Inflammatory macrophage (primary cell): Measurements from ENCODE around the gene GPATCH4.

Experiments
- DNase-seq, 2 donors: peaks; one replicate each; pipeline ENCODE4 v3.0.0-alpha.2; 2020 to 2022

The GPATCH4 gene

DNA sequence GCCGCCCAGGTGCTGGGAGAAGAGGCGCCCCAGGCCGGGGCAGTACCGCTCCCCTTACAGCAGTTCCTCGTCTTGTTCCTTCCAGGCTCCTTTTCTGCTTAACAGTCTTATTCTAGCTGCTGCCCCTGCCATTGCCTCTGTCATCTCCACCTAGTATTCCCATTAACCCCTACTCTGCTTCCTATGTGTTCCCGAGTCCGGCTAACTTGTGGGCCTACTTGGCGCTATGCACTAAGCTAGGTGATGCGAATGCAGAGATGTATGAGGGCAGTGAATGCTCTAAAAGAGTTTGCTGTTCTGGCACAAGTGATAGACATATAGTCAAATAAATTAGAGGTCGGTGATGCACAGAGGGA is 28.6 kb downstream of the GPATCH4 start:
- DNase-seq, result no peak

GRCh38 chr1:156571919-156572662 is 29.2 kb downstream of the GPATCH4 start, which contains the start of gene IQGAP3:
TSS of gene IQGAP3 (minus strand) at chr1:156572565. CDS start at chr1:156572529, 36 bp downstream.
- DNase-seq, result peak; percentile 89 to 90

GRCh38 chr1:156571261-156571852 is 29.9 kb downstream of the GPATCH4 start:
- DNase-seq, result peak; percentile 76 to 77

DNA sequence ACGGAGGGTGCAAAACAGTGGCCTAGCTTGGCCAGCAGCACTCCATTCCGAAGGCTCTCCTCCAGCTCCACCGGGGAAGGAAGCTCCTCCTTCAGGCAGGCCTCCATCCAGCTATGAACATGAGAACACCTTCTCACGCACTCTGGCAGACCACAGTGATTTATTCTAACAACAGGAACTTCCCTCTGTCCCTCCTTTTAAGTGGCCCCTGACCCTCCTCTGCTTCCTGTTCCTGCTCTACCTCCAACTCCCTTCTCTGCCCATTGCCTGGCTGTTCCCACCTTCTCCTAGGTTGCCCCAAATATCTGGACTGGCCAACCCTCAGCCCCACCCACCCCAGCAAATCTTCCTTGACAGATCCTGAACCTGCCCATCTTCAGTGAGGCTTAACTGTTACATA is 34.8 kb downstream of the GPATCH4 start:
- peak in 1 of 2 donors; percentile 1 for DNase-seq

GRCh38 chr1:156565519-156565918 is 35.8 kb downstream of the GPATCH4 start:
- peak in 1 of 2 donors; percentile 1 for DNase-seq

GRCh38 chr1:156560585-156561163 is 40.6 kb downstream of the GPATCH4 start:
- DNase-seq, result peak; percentile 27 to 55

DNA sequence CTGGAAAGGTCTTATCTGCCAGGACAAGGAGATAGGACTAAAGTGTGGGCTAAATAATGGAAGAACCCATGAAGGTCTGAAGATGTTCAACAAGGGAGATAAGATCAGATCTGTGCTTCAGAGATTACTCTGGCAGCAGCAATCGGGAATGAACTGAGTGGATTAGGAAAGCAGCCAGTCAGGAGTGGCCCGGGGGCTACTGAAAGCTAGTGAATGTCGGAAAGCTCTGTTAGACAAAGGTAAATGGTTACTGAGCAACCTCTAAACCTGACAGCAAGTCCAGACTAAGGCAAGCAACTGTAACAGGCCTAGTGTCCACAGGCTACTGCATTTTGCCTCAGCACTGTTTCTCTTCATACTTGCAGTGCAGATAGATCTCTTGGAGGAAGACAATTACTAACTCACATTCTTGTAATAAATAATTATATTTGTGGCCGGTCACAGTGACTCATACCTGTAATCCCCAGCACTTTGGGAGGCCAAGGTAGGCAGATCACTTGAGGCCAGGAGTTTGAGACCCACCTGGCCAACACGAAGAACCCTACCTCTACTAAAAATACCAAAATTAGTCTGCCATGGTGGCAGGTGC is 41.4 kb downstream of the GPATCH4 start:
- DNase-seq, result peak in 1 of 2 donors; percentile 0

DNA sequence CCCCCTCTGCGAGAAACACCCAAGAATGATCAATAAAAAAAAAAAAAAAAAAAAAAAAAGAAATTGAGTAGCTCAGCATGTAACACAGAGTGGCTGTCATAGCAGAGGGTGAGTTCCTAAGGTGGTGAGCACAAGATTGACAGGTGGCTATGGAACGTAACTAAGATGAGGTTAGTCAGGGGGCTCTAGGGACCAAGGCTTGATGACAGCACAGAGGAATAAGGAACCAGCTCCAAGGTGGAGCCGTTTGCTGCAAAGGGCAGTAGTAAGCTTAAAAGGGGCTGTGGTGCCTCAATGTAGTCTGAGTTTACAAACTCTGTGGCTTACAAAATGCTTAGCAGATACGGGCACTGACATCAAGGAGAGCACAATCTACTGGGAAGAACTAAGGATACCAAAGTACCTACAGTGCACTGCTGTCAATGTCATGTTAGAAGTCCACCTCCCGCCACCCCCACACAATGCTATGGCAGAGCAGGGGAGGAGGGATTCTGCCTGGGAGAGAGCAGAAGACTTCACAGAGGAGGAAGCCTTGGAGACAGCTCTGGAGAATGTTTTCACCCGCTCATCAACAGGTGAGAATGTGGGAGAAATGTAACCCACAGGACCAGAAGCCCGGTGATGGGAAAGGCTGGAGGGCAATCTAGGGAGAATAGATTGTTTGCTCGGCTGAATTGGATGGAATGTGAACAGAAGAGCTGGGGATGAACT is 42.0 kb downstream of the GPATCH4 start:
- peak in 1 of 2 donors; percentile 0 for DNase-seq

DNA sequence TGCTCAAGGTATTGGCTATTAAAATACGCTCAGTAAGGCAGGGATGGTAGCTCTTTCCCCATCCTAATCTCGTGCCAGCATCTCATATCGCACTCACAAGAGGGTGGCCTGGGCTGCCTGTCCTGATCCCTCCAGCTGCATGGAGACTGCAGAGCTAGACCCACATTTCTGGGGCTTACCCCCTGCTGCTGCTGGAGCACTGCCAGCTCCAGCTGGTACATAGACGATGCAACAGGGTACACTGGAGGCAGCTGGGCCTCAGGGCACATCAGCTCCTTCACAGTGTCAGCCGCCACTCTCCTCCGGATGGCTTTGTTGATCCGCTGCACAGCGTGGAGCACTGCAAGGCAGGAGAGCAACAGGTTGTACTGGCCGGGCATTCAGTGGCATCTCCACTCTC is 44.9 kb downstream of the GPATCH4 start:
- no peak for DNase-seq

DNA sequence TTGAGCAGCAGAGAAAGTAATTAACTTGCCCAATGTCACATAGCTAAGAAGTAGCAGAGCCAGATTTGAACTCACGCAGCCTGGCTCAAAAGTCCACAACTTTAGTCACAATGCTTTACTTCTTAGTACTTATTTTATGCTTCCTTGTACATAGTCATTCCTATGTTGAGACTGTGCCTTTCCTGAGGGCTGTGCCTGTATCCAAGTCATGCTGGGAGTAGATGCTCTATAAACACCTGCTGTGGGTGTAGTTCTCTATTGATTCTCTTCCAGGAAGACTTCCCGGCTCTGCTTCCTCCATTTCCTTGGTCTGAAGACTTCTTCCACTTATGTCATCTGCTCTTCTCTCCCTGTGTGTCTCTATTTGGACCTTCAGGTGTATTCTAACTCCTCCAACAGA is 45.6 kb downstream of the GPATCH4 start:
- DNase-seq, result peak in 1 of 2 donors; percentile 0

DNA sequence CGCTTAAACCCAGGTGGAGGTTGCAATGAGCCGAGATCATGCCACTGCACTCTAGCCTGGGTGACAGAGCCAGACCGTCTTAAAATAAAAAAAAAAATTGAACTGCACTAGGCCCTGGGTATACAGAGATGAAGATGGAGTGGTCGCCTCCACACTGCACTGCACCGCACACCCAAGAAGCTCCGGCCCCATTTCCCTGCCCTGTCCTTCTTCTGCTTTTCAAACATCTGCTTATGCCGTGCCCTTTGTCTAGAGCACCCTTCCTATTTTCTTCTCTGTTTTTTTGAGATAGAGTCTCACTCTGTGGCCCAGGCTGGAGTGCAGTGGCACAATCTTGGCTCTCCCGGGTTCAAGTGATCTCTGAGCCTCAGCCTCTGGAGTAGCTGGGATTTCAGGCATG is 46.3 kb downstream of the GPATCH4 start:
- no peak for DNase-seq

DNA sequence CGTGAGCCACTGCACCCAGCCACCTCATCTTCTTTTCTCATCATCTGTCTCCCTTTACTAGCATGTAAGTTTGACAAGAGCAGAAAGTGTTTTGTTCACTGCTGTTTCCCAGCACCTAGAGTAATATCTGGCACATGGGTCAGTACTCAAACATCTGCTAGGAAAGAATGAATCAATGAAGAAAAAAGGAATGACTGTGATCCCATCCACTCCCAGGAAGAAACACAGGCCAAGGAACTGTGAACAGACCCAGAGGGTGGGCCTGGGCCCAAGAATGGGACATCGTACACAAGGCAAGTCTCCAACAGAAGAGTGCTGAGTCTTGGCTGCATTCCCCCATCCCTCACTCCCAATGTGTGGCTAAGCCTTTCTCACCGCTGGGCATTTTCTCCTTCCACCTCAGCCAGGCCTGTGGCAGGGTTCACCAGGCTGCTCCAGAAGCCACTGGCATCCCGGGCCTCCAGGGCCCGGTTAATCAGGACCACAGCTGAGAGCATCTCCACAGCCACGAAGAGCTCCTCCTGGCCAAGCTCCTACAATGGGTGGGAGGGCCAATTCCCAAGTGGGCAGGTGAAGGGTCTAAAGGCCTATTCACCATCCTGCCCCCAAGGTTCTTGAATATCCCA is 47.3 kb downstream of the GPATCH4 start:
- DNase-seq, result no peak

- DNase-seq, result peak; percentile 88 to 93
These were observed 48.3 kb downstream of the GPATCH4 start for GRCh38 chr1:156552937-156553336.

DNA sequence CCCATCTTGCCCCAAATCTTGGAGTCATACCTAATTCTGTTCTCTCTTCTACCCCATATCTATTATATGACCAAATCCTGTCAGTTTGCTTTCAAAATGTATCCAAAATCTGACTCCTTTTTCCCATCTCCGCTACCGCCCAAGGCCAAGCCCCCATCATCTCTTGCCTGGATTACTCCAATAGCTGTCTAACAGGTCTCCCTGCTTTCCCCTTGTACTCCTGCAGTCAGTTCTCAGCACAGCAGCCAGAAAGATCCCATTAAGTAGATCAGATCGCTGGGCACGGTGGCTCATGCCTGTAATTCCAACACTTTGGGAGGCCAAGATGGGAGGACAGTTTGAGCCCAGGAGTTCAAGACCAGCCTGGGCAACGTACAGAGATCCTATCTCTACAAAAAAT is 48.8 kb downstream of the GPATCH4 start:
- DNase-seq, result peak in 1 of 2 donors; percentile 0

- DNase-seq, result peak; percentile 55 to 65
These were observed 49.4 kb downstream of the GPATCH4 start for GRCh38 chr1:156551869-156552268.

GRCh38 chr1:156551066-156551643 is 50.1 kb downstream of the GPATCH4 start:
- DNase-seq, result peak in 1 of 2 donors; percentile 2

DNA sequence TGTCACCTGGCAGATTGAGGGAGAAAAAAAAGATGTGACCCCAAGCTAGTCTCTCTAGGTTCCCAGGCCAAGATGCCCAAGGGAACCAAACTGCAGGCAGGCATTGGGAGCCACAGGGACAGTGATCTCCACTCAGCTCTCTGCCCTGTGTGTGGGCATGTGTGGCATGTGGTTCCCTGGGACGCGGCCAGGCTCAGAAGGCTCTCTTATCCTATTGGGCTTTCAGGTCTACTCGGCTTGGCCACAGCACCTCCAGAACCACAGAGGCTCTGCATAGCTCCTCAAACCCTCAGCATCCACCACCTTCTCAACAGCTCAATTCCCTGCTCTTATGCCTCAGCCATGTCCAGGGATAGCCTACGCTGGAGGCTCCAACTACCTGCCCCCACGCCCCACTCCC is 50.9 kb downstream of the GPATCH4 start:
- DNase-seq, result peak in 1 of 2 donors; percentile 1

- peak in 1 of 2 donors; percentile 1 for DNase-seq
These were observed 51.4 kb downstream of the GPATCH4 start for GRCh38 chr1:156549831-156550230.

- DNase-seq, result peak in 1 of 2 donors; percentile 1
These were observed 51.9 kb downstream of the GPATCH4 start for GRCh38 chr1:156549390-156549789.

- peak in 1 of 2 donors; percentile 0 for DNase-seq
These were observed 53.3 kb downstream of the GPATCH4 start for GRCh38 chr1:156547982-156548381.

GRCh38 chr1:156547434-156547833 is 53.8 kb downstream of the GPATCH4 start:
- DNase-seq, result no peak

GRCh38 chr1:156546267-156546666 is 55.0 kb downstream of the GPATCH4 start:
- peak in 1 of 2 donors; percentile 0 for DNase-seq
